Activated T-cell treated with anti-CD3 and anti-CD28 coated beads, Interleukin-2, amount 50 U/mL, for 48 hours (primary cell): ENCODE results near the gene GRK1.

Experiments used
- DNase-seq, 2 experiments: peaks; one replicate each; pipeline ENCODE4 v3.0.0-alpha.2; 2020

The GRK1 gene

DNA sequence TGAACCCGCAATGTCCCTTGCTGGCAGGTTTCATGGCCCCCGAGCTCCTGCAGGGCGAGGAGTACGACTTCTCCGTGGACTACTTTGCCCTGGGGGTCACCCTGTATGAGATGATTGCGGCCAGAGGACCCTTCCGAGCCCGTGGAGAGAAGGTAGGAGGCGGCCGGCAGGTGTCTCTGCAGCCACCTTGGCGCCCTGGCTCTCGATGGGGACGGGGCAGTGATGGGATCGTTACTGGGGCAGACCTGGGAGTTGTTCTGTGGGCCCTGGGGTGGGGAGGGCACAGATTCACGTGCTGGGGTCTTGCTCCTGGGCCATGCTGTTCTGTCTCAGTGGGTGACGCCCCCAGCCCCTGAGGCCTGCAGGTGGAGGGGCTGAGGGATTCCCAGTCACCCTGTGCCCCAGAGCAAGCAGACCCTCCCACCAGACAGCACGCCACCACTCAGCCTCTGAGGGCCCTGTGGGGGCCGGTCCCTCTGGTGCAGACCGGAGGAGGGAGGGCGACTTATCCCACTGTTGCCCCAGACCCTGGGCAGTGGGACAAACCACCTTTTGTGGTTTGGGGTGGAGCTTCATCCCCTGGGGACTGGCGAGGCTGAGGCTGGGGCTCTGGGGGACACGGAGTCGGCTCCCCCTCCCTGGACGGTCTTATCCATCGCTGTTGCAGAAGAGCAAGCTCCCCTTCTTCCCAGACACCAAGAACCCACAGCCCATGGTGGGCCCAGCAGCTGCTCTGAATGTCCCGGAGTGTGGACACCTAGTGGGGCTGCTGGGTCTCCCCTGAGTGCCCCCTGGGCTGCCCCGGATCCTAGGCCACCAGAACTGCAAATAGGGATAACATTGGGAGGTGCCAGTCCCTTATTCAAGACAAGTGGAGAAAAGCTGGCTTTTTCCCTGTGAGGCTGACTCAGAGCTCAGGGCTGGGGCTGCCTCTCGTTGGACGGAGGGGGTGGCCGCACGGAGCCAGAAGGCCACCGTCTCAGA is 64.5 kb downstream of the GRK1 start:
- DNase-seq: no peak

DNA sequence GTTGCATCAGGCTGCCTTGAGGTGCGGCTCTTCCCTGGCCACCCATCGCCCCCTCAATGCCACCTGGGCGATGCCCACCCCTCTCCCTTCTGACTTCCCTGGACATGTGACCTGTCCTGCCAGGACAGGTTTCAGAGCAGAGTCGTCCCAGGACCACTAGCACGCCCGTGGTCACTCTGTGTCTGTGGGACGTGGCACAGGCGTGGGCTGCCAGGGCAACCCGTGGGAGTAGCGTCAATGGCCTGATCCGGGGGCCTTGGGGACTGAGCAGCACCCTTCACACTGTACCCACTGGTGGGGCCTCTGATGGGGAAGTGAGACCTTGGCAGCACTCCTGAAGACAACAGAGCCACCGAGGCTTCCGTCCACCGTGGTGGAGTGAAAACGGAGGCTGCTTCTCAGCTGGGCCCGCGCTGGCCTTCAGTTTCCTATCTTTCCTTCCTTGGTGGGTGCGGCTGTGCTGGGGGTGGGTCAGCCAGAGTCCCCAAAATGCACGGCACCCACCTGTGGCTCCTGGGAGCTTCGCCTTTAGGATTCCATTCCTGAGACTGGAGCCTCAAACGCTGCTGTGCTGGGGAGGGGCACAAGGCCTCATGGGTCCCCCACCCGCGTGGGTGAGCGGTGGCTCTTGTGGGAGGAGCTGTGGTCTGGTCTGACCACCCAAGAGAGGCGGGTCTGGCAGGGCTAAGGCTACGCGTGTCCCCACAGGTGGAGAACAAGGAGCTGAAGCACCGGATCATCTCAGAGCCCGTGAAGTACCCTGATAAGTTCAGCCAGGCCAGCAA is 65.3 kb downstream of the GRK1 start:
- no peak for DNase-seq

DNA sequence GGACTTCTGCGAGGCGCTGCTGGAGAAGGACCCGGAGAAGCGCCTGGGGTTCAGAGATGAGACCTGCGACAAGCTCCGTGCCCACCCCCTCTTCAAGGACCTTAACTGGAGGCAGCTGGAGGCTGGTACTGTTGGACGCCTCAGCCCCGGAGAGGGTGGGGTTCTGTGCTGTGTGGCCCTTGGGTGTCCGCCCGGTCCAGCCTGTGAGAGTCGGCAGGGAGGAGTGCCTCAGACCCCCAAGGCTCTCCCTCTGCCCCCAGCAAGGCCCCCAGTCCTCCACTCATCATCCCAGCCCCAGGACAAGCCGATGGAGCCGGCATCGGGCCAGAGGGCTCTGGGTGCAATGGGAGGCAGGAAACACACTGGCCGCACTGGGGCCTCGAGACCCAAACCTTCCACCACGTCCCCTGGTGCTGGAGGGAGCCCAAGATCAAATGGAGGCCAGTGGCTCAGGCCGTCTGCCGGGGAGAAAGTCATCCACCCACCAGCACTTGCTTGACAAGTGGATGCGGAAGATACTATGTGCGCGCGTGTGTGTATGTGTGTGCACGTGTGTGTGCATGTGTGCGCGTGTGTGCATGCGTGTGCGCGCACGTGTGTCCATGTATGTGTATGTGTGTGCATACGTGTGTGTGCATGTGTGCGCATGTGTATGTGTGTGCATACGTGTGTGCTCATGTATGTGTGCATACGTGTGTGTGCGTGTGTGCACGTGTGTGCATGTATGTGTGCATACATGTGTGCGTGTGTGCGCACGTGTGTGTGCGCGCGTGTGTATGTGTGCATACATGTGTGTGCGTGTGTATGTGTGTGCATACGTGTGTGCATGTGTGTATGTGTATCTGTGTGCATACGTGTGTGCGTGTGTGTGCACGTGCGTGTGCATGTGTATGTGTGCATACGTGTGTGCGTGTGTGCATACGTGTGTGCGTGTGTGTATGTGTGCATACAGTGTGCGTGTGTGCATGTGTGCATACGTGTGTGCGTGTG is 66.2 kb downstream of the GRK1 start:
- no peak for DNase-seq

DNA sequence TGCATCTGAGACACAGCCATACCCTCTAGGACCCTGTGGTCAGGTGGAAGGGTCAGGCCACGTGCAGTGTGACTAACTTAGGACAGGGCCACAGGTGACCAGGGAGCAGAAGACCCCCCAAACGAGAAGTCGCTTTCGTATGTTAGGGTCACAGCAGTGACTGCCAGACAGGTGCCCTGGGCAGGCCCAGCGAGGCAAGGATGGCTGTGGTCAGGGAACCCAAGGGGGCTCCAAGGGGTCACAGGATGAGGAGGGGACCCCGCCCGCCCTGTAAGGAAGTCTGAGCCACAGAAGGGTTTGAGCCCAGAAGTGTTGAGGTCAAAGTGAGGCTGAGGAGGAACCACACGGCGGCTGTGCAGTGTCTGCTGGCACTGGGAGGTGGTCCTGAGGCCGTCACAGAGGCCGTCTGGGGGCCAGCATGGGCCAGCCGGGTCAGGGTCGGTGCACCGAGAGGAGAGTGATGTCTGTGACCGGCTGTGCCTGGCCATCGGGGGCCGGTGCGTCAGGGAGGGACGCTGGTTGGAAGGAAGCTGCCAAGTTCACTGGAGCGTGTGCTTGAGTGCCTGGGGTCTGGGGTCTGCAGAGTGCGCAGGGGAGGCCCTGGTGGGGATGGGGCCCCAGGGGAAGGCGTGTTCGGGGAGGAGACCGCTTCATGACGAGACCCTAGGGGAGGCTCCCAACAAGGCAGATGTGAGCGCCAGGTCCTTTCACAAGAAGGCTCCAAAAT is 67.2 kb downstream of the GRK1 start:
- DNase-seq: no peak

DNA sequence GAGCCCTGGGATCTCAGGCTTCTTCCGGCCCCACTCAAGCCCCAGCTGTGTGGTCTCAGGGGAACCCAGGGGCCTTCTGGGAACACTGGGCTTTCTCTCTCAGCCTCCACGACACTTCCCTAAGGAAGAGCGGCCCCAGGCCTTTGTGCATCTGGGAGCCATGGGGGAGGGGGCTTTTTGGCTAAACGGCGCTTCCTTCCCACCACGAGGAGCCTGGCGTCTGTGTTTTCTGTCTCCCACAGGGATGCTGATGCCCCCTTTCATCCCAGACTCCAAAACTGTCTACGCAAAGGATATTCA is 67.8 kb downstream of the GRK1 start:
- DNase-seq: no peak

DNA sequence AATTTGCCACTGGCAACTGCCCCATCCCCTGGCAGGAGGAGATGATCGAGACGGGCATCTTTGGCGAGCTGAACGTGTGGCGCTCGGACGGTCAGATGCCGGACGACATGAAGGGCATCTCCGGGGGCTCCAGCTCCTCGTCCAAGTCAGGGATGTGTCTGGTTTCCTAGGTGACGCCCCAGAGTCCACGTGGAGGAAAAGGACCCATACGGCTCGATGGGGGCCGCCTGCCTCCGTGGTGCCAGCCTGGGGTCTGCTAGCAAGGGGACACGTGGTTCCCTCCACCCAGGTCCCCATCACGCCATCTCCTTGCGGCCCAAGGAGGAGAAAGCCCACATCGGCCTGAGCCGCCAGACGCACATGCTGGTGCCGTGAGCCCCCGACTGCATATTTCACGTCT is 68.2 kb downstream of the GRK1 start:
- DNase-seq: no peak

DNA sequence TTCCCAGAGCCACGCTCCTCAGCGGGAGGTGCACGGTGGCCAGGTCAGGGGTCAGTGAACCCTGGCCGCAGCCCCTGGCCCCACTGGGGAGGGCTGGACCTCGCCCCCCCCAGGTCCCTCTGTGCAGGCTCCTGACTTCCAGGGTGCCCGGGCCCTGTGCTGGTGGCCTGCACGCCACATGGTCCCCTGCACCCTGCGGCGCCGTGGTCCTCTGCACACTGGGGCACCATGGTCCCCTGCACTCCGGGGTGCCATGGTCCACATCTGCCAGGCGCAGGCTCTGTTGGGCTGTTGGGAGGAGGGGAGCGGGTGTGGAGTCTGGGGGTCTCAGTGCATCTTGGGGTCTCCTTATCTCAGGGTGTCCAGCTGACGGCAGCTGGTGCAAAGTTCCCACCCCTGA is 68.7 kb downstream of the GRK1 start:
- DNase-seq: no peak

DNA sequence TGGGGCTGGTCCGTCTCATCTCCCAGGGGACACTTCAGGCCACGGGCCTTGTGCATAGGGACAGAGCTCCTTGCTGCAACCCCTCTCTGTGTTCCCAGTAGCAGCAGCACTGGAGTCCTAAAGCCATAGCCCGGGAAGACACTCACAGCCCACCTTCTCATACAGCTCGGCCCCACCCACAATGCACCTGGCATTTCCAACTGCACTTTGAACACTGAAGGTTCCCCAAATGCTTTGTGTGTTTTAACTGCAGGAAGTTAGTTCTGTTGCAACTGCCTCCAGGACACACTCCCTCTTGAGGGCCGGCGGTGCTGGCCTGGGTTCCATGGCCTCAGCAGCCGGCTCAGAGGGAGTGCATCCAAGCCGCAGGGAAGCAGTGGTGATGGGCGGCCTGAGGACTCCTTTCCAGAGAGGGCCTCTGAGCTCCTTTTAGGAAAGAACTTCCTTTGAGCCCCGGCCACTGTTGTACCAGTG is 69.3 kb downstream of the GRK1 start:
- DNase-seq: no peak

DNA sequence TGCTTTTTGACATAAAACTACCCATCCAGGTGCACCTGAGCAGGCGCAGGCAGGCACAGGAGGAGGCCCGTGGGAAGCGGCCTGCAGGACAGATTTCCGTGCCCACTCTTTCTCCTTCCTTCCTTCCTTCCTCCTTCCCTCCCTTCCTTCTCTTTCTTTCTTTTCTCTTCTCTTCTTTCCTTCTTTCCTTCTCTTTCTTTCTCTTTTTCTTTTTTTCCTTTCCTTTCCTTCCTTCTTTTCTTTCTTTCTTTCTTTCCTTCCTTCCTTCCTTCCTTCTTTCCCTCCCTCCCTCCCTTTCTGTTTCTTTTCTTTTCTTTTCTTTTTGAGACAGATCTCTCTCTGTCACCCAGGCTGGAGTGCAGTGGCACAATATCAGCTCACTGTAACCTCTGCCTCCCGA is 70.8 kb downstream of the GRK1 start:
- DNase-seq: no peak

DNA sequence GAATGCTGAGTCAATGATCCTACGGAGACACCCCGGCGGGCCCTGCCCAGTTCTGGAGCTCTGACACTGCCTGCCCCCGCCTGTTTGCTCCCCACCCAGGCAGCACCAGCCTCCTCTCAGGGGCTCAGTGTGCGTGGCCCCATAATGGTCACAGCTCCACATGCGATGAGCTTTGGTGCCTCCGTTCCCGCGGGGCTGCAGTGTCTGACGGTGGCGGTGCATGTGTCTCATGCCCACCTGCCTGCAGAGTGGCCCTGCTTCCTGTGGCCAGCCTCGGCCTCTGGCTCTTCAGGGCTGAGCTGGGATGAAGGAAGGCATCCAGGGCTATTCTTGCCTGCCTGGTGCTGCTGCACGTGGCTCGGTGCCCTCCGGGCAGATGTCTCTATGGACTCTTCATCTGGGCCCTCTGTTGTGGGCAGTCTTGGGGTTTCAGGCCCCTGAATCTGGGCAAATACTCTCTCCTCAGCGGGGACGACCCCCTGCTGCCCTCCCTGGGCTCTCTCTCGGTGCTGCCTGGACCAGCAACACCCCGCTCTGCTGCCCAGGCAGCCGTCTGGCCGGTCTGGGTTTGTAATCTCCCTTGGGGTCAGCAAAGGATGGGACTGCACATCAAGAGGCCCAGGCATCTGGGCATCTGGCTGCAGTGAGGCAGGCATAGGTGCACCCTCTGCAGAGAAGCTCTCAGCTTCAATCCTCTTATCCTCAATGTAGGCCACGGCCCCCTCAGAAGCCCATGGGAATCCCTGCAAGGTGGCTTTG is 72.7 kb downstream of the GRK1 start:
- DNase-seq: no peak

DNA sequence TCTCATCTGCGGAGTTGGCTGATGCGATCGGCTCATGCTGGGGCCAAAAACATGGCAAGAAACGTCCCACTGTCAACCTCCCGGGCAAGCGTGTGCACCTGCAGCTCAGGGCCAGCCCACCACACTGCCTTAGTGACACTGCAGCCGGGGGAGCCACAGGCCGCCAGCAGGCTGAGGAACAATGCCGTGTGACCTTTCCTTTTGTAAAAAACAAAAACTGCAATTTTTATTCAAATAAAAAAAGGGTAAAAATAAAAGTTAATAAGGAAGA is 73.2 kb downstream of the GRK1 start:
- DNase-seq: no peak

DNA sequence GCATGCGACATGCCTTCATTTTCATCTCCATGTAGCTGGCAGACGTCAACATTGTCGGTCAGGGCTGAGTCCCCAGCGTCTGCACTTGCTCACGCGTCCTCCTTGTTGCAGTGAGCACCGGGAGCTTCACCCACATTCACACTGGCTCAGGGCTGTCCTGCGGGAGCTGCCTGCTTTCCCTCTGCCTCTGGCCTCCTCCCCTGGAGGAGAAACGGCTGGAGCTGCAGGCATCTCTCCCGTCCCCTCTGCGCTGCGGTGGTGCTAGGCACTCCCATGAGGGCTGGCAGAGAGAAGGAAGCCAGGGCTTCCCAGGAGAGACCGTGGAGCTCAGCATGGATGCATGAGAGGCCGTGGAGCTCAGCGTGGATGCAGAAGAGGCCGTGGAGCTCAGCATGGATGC is 73.6 kb downstream of the GRK1 start:
- DNase-seq: no peak

DNA sequence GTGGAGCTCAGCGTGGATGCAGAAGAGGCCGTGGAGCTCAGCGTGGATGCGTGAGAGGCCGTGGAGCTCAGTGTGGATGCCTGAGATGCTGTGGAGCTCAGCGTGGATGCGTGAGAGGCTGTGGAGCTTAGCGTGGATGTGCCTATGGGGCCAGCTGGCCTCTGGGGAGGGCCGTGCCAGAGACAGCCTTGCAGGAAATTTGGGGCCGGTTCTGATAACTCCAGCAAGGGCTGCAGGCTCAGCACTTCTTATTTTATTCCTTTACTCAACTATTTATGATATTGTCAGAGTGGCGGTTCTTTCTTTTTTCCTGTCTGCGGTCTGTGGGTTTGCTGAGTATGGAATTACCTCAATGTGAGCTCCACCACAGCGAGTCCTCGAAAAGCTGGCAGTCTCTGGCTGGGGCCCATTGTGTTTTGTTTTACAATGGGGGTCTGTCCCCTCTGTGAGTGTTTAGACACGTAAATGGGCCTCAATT is 74.2 kb downstream of the GRK1 start:
- no peak for DNase-seq

DNA sequence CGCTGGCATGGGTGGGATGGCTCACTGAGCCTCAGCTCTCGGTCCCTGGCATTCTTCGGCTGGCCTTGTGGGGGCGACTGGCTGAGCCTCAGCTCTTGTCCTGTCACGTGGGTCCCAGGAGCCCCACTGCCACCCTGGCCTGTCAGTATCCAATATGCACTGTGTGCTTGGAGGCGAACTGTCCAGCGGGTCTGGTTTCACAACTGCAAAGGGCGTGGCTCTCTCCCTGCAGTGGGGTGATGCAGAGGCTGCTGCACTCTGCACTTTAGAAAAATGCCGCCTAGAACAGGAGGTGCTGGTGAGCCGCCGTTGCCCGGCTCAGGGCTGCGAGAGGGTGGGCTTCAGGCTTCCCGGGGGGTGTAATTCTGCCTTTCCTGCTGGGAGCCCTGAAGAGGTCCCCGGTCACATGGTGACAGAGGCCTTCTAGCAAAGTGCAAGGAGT is 75.0 kb downstream of the GRK1 start:
- DNase-seq: no peak

DNA sequence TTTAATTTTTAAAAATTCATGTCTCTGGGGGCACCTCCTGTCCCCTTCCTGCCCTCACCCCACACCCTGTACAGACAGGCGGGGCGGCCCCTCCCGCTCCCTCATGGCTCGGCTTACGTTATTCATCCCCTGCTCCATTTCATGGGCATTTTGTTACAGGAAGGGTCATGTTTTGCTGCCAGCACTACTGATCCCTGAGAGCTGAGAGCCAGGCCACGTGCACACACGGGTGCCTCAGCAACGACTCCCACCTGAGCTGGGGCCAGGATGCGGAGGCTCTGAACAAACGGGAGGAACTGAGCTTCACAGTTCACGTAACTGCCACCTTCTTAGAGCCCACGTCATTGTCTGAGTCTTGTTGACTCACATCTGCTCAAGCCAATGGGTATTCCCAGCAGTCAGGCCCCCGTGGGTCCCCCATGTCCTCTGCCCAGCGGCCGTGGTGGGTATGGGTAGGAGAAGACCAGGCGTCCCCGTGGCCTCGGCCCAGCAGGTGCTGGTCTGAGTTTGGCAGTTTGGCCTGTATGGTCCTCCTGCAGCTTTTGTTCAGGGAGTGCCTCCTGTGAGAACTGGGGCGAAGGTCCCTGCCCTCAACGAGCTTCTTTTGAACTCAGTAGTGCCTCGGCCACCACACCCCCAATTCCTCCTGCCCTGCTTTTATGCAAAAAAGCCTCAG is 75.6 kb downstream of the GRK1 start:
- DNase-seq: no peak

DNA sequence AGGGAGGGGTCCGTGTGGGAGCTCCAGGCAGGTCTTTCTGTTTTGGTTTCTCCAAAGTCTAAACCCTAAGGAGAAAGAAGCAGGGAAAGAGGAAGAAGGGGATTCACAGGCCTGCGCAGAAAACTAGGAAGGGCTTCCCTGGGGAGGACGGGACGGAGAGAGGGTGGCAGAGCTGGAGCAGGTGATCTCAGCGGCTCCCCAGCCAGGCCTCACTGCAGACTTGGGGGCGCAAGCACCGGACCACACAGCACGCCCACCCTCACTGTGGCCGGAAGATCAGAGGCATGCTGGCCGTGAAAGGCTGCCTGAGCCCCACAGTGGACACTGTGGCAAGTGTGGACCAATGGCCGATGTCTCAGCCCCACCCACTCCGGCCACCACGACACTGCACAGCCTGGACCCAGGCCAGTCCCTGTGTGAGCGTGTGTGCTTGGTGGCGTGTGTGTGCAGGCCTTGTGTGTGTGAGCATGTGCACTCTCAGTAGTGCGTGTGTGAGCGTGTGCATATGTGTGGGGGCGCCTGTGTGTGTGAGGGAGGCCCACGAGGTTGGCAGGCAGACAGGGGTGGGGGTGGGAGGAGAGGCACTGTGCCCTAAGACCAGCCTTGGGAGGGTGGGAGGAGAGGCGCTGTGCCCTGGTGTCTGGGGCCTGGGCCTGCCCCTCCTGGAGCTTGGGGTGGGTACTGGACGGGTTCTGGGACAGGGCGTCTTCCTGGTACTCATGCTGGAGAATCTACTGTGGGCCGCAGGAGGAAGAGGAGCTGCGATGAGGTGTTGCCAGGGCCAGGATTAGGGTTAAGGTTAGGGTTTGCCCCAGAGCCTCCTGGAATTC is 76.6 kb downstream of the GRK1 start:
- no peak for DNase-seq

DNA sequence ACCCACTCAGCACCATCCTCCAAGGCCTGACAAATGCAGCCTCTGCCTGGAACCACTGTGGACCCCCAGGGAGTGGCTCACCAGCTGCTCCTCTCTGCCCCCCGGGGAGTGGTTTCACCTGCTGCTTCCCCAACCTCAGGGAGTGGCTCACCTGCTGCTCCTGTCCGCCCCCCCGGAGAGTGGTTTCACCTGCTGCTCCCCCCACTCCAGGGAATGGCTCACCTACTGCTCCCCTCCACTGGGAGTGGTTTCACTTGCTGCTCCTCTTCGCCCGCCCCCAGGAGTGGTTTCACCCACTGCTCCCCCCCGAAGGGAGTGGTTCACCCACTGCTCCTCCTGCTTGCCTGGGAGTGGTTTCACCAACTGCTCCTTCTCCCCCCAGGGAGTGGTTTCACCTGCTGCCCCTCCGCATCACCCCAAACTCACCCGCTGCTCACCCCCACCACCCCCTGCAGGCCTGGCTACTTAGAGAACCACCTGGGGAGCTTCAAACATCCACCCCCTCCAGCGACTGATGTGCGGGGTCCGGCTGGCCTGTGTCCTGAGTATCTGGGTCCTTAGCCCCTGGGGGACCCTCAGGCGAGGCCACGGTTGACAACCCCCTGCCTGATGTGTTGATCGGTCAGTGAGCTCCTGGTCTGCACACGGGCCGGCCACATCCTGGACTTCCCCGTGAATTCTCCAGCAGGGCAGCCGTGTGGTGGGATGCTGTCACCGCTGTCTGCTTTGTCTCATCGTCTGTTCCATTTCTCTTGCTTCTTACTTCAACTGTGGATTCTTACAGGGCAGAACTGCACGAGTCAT is 77.4 kb downstream of the GRK1 start:
- no peak for DNase-seq

DNA sequence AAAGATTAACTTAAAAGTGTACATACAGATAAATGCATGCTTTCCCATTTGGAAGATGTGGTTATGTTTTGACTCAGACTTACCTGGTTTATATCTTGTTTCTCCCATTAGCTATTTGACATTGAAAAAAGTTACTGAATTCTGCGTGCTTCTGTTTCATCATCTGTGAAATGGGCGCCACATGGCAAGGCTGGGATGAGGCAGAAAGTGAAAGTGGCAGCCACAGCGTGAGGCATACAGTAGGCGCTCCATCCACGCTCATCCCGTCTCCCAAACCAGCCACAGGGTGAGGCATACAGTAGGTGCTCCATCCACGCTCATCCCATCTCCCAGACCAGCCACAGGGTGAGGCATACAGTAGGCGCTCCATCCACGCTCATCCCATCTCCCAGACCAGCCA is 78.0 kb downstream of the GRK1 start:
- no peak for DNase-seq
